HPDE6-E6E7 (cell line): ENCODE data around the gene C1GALT1.

Source experiments
- DNase-seq: peaks from one replicate; pipeline ENCODE4 v3.0.0; 2011; ENCODE audit warnings: missing footprints; ENCODE audit errors: extremely low spot score

The C1GALT1 gene

DNA sequence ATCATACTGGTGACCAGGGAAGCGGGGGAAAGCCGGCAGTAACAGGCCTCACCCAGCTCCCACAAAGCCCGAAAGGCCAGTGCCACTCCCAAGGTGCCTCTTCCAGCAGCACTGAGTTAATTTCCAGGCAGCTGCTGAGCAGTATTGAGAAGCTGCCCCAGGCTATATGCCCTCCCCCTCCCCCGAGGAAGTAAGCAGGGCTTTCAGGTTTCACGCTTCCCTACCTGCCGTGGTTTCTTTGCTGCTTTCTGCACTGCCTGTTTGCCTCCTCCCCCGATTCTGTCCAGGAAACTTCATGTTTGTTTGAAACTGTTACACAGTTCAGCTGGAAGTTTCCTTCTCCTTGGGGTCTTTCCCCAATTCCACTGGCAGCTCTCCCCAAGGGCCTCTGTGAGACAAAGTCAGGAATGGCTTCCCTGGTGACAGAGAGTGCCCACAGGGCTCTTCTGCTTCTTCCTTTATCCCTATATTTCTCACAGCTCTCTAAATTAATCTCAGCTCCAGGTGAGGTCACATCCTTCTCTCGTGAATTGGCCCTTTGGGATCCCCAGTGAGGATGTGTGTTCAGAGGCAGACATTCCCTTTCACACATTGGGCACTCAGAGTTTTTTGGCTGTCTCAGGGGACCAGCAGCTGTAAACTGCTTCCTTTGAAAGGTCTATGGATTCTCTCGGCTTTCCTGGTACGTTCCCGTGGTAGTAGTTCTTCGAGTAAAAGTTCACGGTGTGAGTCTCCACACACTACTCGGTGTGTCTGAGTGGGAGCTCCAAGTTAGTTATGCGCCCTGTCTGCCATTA is 19.4 kb downstream of the C1GALT1 start:
- peak; percentile 29 for DNase-seq

GRCh38 chr7:7202375-7202720 is 20.0 kb downstream of the C1GALT1 start:
- no peak for DNase-seq

DNA sequence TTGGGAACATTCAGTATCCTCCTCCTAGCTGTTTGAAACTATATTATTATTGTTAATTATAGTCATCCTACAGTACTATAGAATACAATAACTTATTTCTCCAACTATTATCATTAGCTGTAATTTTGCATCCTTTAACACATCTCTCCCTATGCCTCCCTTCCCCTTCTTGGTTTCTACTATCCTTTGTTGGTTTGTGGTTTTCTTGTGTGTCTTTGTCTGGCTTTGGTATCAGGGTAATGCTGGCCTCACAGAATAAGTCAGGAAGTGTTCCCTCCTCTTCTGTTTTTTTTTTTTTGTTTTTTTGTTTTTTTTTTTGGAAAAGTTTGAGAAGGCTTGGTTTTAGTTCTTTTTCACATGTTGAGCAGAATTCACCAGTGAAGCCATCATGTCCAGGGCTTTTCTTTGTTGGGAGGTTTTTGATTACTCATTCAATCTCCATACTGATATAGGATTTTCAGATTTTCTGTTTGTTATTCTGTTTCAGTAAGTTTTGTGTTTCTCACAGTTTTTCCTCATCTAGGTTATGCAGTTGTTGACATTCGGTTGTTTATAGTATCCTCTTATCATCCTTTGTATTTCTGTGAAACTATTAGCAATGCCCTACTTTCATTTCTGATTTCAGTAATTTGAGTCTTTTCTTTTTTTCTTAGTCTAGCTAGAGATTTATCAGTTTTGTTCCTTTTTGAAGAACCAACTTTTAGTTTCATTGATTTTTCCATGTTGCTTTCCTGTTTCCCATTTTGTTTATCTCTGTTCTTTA is 21.6 kb downstream of the C1GALT1 start:
- no peak for DNase-seq

DNA sequence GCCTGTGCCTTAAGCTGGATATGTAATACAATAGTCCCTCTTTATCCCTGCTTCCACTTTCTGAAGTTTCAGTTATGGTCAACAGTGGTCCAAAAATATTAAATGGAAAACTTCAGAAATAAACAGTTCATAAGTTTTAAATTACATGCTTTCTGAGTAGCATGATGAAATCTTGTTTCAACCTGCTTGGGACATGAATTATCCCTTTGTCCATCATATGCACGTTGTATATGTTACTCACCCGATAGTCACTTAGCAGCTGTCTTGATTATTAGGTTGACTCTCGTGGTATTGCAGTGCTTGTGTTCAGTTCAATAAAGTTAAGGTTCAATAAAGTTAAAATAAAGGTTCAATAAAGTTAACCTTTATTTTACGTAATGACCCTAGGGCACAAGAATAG is 25.5 kb downstream of the C1GALT1 start:
- DNase-seq = peak; percentile 52

- DNase-seq = no peak
Observed at GRCh38 chr7:7208520-7208919, 26.2 kb downstream of the C1GALT1 start.

DNA sequence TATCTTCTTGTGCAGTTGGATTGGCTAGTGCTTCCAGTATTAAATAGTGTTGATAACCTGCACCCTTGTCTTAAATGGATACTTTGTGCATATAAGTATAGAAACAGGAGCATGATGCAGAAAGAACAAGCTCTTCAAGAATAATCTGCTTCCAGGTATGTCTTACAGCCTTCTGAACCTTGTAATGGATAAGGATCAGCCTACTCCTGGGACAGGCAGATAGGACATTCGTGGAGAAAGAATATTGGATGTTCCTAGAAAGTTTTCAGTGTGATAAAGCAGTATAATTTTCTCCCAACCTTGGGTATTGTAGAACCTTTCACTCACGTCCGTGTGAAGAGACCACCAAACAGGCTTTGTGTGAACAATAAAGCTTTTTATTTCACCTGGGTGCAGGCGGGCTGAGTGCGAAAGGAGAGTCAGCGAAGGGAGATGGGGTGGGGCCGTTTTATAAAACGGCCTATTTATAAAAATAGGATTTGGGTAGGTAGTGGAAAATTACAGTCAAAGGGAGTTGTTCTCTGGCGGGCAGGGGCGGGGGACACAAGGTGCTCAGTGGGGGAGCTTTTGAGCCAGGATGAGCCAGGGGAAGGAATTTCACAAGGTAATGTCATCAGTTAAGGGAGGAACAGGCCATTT is 27.2 kb downstream of the C1GALT1 start:
- DNase-seq = no peak

DNA sequence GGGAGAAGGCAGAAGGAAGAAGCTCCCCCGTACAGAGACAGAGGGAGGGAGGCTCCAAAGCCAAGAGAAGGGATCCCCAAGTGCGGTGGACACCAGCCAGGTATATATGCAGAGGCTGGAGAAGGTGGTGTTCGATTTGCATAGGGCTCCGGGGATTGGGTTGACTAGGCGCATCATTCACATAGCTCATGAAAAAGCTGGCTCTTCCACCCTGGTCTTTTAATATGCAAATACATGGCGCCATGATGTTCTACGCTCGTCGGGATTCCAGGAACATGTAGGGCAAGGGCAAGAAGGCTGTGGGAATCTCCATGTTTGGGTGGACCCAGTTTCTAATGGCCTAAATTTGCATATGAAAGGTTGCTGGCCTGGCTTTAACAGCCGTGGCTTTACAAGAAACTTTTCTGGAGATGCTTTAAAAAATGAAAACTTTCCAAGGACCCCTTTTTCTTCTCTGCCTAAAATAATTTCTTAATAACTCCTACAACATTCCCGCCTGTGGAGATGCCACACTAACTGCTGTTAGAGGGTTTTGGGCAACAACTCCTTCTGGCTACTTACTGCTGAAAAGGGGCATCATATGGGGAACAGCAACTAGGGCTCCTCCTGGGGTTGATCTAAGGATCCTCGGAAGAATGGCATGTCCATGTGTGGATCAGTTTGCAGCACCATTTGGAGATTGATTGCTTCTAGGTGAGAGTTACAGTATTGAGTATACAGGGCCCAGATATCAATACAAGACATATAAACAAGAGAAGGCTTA is 28.3 kb downstream of the C1GALT1 start:
- DNase-seq = no peak

GRCh38 chr7:7212612-7213011 is 30.3 kb downstream of the C1GALT1 start:
- no peak for DNase-seq

- no peak for DNase-seq
Observed at GRCh38 chr7:7214398-7215347, 32.3 kb downstream of the C1GALT1 start.

DNA sequence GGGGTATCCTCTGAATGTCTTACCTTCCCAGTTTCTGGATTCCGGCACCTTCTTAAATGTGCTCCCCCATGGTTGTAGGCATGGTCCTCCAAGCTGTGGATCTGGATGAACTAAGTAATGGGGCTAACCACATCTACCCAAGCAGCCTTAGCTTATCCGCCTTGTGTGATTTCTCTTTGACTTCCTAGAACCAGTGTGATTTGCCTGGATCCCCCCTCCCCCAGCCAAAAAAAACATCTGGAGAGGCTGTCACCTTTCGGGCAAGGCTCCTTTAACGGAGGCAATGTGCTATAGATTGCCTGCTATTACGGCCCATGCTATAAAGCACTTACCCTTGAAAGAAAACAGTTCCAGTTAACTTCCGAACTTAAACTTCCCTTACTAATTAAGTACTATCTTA is 33.9 kb downstream of the C1GALT1 start:
- no peak for DNase-seq

DNA sequence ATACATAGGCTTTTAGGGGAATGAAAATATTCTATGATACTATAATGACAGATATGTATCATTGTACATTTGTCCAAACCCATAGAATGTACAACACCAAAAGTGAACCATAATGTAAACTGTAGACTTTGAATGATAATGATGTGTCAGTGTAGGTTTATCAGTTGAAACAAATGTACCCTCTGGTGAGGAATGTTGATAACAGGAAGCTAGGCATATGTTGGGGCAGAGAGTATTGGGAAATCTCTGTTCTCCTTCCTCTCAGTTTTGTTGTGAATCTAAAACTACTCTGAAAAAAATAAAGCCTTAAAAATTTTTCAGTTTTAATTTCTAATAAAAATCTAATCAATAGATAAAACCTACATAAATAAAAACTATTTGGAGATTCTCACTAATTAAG is 36.9 kb downstream of the C1GALT1 start:
- no peak for DNase-seq

GRCh38 chr7:7220821-7221220 is 38.5 kb downstream of the C1GALT1 start:
- DNase-seq = no peak

- DNase-seq = peak; percentile 77
Observed at GRCh38 chr7:7221599-7222038, 39.3 kb downstream of the C1GALT1 start.

- no peak for DNase-seq
Observed at GRCh38 chr7:7223250-7223649, 40.9 kb downstream of the C1GALT1 start.

DNA sequence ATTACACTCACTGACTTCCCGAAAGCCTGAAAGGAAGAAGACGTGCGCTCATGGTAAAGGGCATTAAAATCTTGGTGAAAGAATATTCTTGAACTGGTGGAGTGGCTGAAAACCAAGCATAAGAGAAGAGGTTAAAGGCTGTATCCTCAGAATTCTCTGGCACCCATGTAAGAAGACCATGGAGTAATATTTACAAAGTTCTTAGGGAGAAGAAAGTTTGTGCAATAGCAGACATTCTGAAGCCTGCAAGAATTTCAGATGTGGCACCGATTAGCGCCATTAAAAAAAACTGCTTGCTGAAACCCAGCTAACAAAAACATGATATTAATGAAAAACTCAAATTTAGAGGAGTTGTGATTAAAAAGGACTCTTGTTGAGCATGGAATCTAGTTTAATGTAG is 44.1 kb downstream of the C1GALT1 start:
- no peak for DNase-seq

GRCh38 chr7:7228472-7228871 is 46.1 kb downstream of the C1GALT1 start:
- no peak for DNase-seq

- DNase-seq = no peak
Observed at GRCh38 chr7:7228967-7229366, 46.6 kb downstream of the C1GALT1 start.

DNA sequence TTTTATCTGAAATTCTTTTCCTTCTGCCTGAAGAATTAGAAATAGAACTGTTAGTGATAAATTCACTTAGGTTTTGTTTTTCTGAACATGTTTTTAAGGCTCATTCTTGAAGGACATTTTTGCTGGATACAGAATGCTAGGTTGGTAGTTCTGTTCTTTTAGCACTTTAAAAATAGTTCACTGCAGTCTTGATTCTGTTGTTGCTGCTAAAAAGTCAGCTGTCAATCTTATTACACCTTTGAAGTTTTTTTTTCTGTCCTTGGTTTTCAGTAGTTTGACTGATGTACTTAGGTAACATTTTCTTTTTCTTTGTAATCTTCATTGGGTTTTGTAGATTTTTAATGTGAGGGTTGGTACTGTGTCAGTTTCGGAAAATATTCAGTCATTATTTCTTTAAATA is 48.7 kb downstream of the C1GALT1 start:
- DNase-seq = no peak

GRCh38 chr7:7231865-7232264 is 49.5 kb downstream of the C1GALT1 start:
- DNase-seq = no peak

DNA sequence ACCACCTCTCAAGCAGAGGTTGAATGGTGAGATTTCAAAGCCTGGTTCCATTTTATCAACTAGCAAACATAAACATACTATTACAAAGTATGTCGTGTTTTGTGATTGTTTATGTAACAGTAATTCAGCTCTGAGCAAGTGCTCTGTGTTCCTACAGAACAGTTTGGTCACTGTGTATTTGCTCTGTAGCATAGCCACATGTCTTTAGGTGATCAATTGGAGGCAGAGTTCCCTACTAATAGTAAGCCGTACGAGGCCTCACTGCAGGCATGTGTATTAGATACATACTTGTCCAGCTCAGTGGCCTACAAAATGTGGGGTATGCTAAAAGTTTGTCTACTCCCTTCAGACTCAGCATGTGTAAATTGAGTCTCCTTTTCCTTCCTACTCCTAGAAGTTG is 53.0 kb downstream of the C1GALT1 start:
- no peak for DNase-seq

DNA sequence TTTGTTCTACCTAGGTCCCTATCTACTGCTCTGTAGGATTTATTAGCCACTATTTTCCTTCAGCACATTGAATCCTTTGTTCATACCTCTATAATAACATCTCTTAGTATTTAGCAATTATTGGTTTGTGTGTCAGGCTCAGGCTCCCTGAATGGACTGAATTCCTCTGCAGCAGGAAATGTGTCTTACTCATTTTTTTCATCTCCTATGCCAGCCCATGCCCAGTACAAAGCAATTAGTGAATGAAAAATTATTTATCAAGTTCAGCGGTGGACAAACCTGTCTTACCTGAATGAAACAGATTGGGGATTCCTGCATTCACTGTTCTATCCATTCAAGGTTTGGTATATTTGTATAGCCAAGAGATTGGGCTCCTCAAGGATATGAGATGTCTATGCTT is 53.7 kb downstream of the C1GALT1 start:
- DNase-seq = no peak
